AG09319 (cell line): ENCODE measurements around the gene SGMS1.
A peak's percentile ranks its signal among the peaks of the same experiment; 100 is the strongest.

ENCODE experiments used
- DNase-seq: peaks from one replicate; pipeline ENCODE4 v3.0.0-alpha.2; 2010; ENCODE audit warnings: low read depth; ENCODE audit errors: extremely low read depth
- CTCF ChIP-seq: IDR thresholded peaks from 2 replicates; pipeline ENCODE4 v1.5.1; 2011; ENCODE audit warnings: low read depth, mild to moderate bottlenecking, inconsistent platforms, low read length, moderate library complexity

The SGMS1 gene

GRCh38 chr10:50565301-50566083 is 58.3 kb downstream of the SGMS1 start:
- no peak for DNase-seq
- no peak for TF ChIP-seq CTCF

- no peak for DNase-seq
- no peak for TF ChIP-seq CTCF
Measured at GRCh38 chr10:50563906-50564305, 59.9 kb downstream of the SGMS1 start.

- DNase-seq: no peak
- peak; percentile 52 for TF ChIP-seq CTCF
Measured at GRCh38 chr10:50561816-50562215, 61.9 kb downstream of the SGMS1 start.

- peak; percentile 97 for DNase-seq
- no peak for TF ChIP-seq CTCF
Measured at GRCh38 chr10:50561266-50561665, 62.5 kb downstream of the SGMS1 start.

- TF ChIP-seq CTCF: no peak
Measured at GRCh38 chr10:50560370-50560769, 63.4 kb downstream of the SGMS1 start.

GRCh38 chr10:50558371-50558770 is 65.4 kb downstream of the SGMS1 start:
- no peak for TF ChIP-seq CTCF
- peak; percentile 64 for DNase-seq

More at GRCh38 chr10:50560370-50560769, 63.4 kb downstream of the SGMS1 start:
- no peak for DNase-seq

GRCh38 chr10:50557130-50557682 is 66.5 kb downstream of the SGMS1 start:
- no peak for TF ChIP-seq CTCF
- DNase-seq: no peak
